HG03575 (cell line): ENCODE results near the gene GYS2.

Experiments
- ATAC-seq: cut with Tn5 transposase; IDR thresholded peaks from one replicate; pipeline ENCODE4 v1.9.1; 2021; ENCODE audit not compliant: unreplicated experiment, insufficient number of reproducible peaks, low FRiP score; ENCODE audit errors: extremely low read depth

The GYS2 gene

DNA sequence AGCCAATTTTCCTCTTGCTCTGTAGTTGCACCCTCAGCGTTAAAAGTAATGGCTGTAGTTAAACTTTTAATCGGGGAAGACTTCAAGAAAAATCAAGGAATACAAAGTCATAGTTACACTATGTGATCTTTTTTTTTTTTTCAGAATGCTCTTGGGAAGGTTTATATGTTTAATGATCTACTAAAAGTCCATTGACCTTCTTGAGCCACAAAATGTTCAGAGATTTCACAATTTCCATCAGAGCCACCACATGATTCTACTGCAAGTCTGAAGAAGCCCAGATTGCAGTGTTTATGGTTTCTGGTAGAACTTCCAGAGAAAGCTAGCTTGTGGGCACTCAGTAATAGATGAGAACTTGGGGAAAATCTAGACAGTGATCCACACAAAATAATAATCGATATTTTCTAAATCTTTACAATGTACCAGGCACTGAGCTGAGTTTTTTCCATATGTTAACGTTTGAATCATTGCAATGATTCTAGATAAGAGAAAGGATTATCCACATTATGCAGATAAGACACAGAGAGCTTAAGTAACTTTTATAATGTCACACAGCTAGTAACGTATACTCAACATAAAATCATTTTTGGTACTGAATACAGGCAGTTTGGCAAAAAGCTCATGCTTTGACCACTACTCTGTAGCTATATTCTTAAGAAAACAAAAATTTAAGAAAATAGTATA is 38.3 kb downstream of the GYS2 start:
- no peak for ATAC-seq

DNA sequence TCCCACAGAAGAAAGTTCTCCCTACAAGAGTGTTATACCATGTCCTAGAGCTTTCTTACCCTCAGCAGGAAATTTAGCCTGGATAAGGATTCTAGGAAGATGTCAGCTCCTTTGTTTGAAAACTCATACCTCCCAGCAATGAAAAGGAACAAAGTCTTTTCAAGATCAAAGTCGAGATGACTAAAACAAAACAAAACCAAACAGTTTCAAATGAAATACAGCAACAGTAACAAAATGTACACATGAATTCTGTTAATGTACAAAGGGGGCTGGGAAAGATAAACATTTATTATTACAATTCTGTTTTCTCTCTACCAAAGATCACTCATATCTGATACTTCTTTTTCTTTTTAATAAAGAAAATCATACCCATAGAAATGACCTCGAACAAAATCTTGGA is 41.8 kb downstream of the GYS2 start:
- ATAC-seq = no peak

DNA sequence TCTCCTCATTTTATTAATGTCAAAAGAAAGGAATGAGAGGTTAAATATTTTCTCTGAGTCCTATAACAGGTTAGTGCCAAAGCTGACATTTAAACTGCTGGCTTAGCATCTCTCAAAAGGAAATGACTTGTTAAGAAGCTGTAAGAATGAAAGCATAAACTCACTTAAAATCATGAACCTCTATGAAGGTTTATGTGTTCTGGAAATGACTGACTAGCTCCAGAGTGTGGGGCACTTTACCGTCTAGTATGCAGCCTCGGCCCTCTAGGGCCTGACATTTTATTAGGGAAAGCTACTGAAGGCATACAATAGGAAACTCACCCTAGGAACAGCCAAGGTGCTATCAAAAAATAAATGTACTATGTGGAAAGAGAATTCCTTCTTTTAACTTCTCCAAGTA is 43.5 kb downstream of the GYS2 start:
- no peak for ATAC-seq

DNA sequence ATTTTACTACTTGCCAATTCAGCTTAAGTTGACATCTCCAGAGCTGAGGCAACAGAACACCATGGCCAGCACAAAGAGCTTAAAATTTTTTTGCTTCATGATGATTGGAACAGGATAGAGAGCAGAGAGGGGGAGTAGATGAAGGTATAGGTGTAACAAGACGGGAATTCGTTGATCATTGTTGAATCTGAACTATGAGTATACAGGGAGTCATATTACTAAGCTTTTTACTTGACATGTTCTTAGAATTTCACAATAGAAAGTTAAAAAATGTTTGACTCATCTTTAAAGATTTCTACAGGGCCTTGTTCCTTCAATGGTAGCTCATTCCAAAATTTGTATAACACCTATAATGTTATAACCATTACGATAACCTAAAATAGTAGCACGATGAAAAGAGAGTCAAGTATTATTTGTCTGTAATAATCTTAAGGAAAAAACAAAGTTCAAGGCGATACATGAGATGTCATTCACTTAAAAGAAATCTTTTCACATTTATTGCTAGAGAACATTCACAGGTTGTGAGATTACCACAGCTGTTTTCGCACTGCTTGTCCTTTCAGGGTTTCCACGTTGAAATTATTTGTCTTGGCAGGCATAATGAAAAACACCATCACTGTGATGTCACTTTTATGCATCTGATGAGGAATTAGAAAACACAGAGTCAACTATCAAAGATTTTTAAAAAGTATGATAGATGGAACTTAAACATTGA is 44.6 kb downstream of the GYS2 start:
- ATAC-seq = no peak

DNA sequence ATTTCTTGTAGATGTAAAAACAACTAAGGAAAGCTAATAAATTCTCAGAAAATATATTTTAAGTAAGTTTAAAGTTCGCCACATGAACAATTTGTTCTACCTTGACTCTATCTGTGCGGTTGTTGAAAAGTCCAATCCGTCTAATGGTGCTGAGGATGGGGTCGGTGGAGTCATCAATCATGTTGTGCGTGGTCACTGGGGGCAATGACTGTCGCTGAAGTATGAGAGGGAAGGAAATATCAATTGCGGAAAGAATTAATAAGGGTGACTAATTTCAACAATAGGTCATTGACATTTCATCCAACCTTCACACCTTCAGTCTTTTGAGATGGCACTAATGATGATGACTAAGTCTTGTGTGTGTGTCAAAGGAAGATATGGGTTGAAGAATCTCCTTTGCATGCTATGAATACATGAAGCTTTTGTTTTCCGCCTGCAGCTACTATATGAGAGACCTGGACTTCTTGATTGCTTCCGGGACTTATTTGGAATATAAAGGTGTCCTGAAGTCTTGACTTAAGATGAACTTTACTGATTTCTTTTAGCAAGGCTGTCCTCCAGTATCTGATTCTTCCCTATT is 46.5 kb downstream of the GYS2 start:
- ATAC-seq = no peak

DNA sequence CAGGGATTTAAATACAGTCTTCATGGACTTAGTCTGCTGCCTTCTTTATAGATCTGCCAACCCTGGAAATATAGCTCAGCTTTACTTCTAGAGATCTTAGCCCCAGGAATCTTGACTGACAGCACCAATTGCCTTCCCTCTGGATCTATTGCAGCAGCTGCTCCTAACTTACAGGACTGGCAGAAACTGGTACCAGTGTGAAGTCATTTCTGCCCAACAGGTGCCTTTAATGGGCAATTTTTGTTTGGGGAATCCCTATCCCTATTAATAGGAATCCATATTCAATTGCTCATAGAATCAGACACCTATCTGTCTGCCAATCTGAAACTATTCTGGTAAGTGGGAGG is 51.3 kb downstream of the GYS2 start:
- ATAC-seq = no peak

DNA sequence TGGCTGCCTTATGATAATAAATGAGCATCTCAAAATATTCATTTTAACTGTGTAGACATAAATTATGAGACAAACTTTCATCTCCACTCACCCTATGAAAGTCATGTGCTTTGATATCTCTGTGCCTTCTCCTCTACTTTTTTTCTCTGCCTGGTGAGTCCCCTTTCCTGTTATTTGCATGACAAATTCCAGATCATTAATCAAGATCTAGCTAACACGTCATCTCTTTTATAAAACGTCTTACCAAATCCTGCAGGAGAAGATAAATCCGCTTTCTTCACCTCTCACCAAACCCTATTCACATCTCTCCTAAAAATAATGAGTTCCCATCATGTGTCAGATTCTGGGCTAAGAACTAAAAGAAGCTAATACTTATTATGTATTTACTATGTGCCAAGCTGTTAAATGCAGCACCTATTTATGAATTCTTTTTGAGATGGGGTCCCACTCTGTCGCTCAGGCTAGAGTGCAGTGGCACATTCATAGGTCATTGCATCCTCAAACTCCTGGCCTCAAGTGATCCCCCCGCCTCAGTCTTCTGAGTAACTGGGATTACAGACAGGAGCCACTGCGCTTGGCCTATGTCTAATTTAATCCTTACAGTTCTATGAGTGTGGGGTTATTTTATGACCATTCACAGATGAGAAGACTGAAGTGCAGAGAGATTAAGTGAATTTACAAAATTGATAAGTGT is 51.9 kb downstream of the GYS2 start:
- no peak for ATAC-seq

DNA sequence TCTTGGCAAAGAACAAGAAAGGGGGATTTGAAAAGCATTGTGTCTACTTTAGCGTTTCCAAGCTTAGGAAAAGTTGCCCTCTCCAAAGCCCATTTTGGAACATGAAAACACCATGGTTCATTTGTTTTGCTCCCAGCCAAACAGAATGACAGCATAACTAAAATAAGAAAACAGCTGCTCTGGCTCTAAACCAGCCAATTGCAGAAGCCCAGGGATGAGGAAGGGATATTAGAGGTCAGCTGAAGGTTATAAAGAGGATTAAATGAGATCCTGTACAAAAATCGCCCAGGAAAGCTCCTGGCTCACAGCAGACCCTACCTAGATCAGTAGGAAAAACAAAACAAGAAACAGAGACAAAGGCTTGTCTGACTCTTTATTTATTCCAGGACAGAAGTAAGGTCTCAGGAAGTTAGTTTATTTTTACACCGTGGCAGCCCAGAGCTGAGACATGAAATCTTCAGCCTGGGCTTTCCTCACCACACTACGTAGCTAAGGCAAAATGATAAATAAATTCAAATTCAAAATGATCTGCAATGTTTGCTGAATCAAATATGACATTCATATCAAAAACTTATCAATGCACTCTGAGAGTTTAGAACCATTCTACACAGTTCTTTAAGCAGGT is 52.7 kb downstream of the GYS2 start:
- no peak for ATAC-seq

DNA sequence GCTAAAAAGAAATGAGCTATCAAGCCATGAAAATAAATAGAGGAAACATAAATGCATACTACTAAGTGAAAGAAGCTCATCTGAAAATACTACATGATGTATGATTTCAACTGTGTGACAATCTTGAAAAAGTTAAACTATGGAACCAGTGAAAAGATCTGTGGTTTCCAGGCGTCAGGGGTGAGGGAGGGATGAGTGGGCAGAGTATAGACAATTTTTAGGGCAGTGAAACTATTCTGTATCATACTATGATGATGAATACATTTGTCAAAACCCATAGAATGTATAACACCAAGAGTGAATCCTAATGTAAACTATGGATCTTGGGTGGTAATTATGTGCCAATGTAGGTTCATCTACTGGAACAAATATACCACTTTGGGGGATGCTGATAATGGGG is 57.2 kb downstream of the GYS2 start:
- ATAC-seq = no peak

DNA sequence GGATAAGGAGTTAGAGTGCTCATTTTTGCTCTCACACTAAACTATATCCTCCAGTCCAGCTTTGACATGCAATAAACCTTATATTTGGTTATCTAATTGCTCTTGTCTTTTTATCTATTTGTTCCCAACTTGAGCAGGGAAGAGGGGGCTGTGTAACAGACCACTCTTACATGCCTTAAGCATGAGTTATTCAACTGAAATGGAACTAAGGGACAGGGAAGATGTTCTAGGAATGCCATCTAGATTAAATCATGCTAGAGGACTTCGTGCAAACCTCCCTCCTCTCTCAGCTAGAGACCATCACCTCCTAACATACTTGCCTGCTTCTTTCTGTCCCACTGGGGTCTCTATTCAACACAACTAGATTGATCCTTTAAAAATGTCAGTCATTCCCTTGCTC is 57.9 kb downstream of the GYS2 start:
- ATAC-seq = no peak

DNA sequence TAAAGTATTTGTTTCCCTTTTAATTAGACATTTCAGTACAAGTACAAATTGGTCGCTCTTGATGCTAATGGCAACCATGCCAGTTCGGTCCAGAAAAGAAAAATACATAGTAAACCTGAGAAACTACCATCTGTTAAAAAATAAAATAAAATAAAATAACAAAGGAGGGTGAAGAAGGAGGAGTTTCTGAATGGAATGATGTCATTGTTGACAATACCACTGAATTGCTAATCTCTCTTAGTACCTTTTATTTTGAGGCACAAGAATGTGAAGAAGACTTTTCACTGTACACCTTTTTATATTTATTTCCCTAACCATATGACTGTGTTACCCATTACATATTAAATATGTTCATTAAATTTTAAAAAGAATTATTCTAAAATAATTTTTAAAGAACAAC is 59.1 kb downstream of the GYS2 start:
- ATAC-seq = no peak

DNA sequence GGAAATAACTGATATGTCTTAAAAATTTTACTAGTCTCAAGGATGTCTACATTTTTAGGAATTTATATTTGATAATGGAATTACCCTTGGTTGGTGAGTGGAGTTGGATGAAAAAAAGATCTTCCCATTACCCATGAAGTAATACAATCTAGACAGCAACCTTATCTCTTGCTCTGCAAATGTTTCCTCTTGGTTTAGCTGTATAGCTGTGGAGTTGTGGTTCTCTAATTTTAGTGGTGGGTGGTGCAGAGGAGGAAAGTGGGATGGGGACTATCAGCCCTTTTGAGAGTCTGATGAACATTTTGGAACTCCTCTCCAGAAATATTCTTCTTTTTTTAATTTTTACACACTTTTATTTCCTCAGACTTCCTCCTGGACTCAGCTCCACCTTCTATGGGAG is 61.5 kb downstream of the GYS2 start:
- no peak for ATAC-seq

DNA sequence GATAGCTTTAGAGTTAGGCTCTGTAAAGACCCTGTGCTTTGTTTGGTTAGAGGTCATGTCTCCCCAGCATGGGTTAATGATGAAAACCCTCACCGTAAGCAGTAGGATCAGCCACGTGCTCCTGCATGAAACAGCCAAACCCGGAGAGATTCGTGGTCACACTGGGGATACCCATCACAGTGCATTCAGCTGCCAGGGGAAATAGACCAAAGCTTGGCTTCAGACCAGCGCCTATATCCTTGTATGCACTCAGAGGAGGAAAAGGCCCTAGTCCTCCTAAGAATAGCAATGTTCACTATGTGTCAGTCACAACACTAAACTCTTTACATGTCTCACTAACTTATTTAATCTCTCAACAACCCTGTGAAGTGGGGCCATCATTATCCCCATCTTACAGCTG is 62.2 kb downstream of the GYS2 start:
- ATAC-seq = no peak

DNA sequence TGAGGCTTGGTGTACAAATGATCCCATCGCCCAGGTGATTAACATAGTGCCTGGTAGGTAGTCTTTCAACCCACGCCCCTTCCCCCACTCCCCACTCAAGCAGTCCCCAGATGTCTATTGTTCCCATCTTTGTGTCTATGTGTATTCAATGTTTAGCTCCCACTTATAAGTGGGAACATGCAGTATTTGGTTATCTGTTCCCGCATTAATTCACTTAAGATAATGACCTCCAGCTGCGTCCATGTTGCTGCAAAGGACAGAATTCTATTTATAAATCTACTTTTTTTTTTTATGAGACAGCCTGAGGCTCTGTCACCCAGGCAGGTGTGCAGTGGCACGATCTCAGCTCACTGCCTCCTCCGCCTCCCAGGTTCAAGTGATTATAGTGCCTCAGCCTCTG is 62.9 kb downstream of the GYS2 start:
- no peak for ATAC-seq

DNA sequence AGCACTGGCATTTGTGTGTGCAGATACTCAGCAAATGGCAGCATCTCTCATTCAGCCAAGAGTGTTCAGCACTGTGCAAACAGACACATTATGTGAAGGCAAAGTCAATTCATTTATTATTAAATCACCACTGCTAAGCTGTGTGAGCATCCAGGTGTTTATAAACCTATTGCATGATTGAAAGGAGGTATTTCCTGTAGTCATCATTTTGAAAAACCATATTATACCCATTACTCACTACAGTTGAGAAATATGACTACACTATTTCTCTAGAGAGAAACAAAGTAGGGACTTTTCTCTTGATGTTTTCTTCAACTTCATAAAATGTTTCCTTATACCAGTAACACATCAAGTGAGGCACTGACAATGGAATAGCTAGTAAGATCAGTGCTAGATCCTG is 64.8 kb downstream of the GYS2 start:
- no peak for ATAC-seq

DNA sequence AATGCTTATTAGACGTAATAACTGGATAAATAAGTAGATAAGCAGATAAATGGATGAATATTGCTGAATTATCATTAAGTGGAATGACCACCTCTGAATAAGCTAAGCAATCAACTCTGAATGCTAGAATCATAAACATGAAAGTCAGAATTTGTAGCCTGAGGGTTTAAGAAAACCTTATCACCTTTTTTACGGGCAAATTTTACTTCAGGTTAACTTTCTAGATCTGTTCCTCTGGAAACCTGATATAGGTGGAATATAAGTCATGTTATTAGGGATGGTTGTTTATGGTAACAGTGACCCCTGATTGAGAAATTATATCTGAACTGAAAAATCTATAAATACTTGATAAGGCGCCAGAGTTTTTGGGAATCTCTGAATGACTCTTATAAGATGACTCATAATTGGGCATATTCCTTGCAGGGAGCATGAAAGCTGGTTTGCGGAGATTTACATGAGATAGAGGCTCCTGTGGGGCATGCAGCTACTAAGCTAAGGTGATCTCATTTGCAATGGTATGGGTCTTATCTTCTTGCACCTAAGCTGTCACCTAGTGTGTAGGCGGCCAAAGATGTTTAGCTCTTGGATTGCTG is 66.5 kb downstream of the GYS2 start:
- no peak for ATAC-seq

DNA sequence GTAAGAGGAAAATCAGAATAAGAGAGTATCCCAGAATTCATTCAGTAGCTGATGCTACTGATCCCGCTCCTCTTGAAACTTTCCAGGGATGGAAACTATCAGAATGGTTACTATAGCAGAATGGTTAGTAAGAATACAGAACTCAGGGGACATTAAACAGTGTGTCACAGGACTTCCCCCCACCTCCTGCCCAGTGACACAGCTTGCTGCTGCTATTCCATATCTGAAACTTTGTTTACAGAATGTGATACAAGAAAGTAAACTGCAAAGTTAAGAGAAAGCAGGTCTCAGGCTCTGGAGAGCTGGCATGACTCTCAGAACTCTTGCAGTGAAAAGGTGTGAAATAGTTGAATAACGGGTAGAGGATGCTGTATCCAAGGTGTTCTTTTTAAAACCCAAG is 75.2 kb downstream of the GYS2 start:
- no peak for ATAC-seq

DNA sequence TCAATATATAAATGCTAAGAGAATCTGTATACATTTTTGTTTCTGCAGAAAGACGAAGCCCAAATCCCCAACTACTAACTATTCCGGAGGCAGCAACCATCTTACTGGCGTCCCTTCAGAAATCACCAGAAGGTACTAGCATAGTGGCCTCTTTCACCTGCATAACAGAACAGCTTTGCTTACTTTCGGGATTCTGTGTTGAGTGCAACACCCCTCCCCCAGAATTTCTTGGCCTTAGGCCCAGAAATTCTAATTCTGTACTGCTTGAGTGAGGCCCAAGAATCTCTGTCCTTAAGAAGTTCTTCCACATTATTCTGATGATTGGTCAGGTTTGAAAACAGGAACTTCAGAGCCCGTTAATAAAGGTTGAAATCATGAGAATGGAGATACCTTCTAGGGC is 75.7 kb downstream of the GYS2 start:
- ATAC-seq = no peak

DNA sequence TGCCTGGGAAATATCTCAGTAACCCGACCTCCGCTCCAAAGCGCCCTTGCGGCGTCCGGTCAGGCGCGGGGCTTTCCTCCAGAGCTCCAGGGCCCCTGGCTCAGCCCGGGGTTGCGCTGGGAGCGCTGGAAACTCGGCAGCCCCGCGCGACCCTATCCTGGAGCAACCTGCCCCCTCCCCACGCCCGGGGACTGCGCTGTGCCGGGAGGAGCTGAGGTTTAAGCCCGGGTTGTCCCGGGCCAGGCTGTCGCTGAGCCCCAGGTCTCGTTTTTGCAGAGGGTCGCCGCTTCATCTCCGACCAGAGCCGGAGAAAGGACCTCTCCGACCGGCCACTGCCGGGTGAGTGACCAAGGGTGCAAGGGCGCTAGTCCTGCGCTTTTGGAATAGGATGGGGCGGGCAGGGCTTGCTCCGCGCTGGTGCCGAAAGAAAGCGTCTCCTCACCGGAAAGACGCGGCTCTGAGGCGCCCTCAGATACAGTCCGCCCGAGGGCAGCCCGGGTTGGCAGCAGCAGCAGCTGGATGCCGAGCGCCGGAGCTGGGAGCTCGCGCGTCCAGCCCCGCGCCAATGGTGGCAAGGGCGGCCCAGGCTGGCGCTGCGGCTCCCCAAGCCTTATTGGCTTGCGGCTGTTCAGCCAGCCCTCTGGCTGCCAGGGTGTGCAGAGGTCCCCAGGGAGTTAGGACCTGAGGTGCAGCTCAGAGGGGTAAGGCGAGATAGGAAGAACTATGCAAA is 77.0 kb downstream of the GYS2 start:
- ATAC-seq = peak; percentile 64
